B cell (primary cell): ENCODE results near the gene LXN. TPM values are rescaled to one million over a fixed set of nuclear protein-coding genes. Genes with fewer than 3 reads are reported as not detected.

Experiments used
- ATAC-seq: fragments of 200-7000 bp; cut with Tn5 transposase; one replicate; pipeline ENCODE4 v1.10.0; 2021; ENCODE audit warnings: low read depth, mild to moderate bottlenecking, moderate number of reproducible peaks, moderate library complexity
- CTCF ChIA-PET: fragments of 350-600 bp; sonication (Branson Sonifier 250); formaldehyde crosslinking; loops from one replicate; lab custom pipeline; 2021; ENCODE audit warnings: antibody characterized with exemption, inconsistent platforms; lab: Charles Lee
- POLR2A ChIA-PET: fragments of 350-600 bp; sonication (Branson Sonifier 250); formaldehyde crosslinking; loops from one replicate; lab custom pipeline; 2021; ENCODE audit warnings: antibody characterized with exemption; lab: Charles Lee
- DNase-seq: peaks from one replicate; pipeline ENCODE4 v3.0.0; 2013
- H2AFZ ChIP-seq: 2 replicates; pipeline ENCODE4 v1.6.1; 2012; ENCODE audit warnings: mild to moderate bottlenecking, low read depth, low read length; ENCODE audit not compliant: insufficient read depth, poor library complexity, severe bottlenecking
- H3K27ac ChIP-seq, 2 donors: 1 replicate in 1 of 2; 2 replicates in 1 of 2; pipeline ENCODE4 v1.5.1; 2012 to 2013; ENCODE audit warnings: low read length in 2 of 2, mild to moderate bottlenecking in 2 of 2, moderate library complexity in 1 of 2
- H3K27me3 ChIP-seq, 4 experiments: fragments of 200-600 bp in 1 of 4; sonication (generic) in 1 of 4; replicated peaks in 1 of 4; 1 replicate in 2 of 4; 2 replicates in 2 of 4; pipeline versions ENCODE4 v1.6.1 to v1.7.0; 2013 to 2016; ENCODE audit warnings: low read length in 3 of 4, mild to moderate bottlenecking in 2 of 4, mixed read lengths in 1 of 4, moderate library complexity in 1 of 4; ENCODE audit not compliant: insufficient read depth in 4 of 4, control insufficient read depth in 3 of 4; ENCODE audit errors: control extremely low read depth in 1 of 4
- H3K36me3 ChIP-seq, 2 experiments: replicated peaks in 1 of 2; 1 replicate in 1 of 2; 2 replicates in 1 of 2; pipeline versions ENCODE4 v1.6.1 to v1.7.1; 2013; ENCODE audit warnings: low read length in 1 of 2; ENCODE audit not compliant: insufficient read depth in 2 of 2, control insufficient read depth in 1 of 2; ENCODE audit errors: control extremely low read depth in 1 of 2, extremely low read depth in 1 of 2
- H3K4me1 ChIP-seq, 2 donors: fragments of 200-600 bp in 1 of 2; sonication (generic) in 1 of 2; 1 replicate in 1 of 2; 2 replicates in 1 of 2; pipeline versions ENCODE4 v1.5.1 to v1.6.1; 2013 to 2017; ENCODE audit warnings: low read length in 2 of 2; ENCODE audit not compliant: control insufficient read depth in 2 of 2, insufficient read depth in 2 of 2
- H3K4me2 ChIP-seq: replicated peaks from 2 replicates; pipeline ENCODE3; 2012; ENCODE audit warnings: mild to moderate bottlenecking, low read depth, low read length; ENCODE audit not compliant: poor library complexity, severe bottlenecking
- H3K4me3 ChIP-seq, 5 experiments: fragments of 200-600 bp in 1 of 5; sonication (generic) in 1 of 5; 1 replicate in 3 of 5; 2 replicates in 2 of 5; pipeline versions ENCODE4 v1.5.1 to v1.7.0; 2011 to 2016; ENCODE audit warnings: low read length in 4 of 5, mild to moderate bottlenecking in 4 of 5, low read depth in 2 of 5, control low read depth in 1 of 5, moderate library complexity in 1 of 5; ENCODE audit not compliant: insufficient read depth in 1 of 5; ENCODE audit errors: control extremely low read depth in 1 of 5, extremely low read depth in 1 of 5
- H3K79me2 ChIP-seq: fragments of 200-600 bp; sonication (generic); one replicate; pipeline ENCODE4 v1.6.0; 2016; ENCODE audit warnings: low read length; ENCODE audit not compliant: control insufficient read depth, insufficient read depth
- H3K9ac ChIP-seq: fragments of 200-600 bp; sonication (generic); 2 replicates; pipeline ENCODE4 v1.6.1; 2017; ENCODE audit warnings: mild to moderate bottlenecking, low read length, moderate library complexity
- H3K9me3 ChIP-seq, 3 donors: one replicate each; pipeline versions ENCODE4 v1.6.1 to v1.7.1; 2013; ENCODE audit warnings: low read length in 2 of 3; ENCODE audit not compliant: control insufficient read depth in 2 of 3, insufficient read depth in 1 of 3; ENCODE audit errors: control extremely low read depth in 1 of 3
- H4K20me1 ChIP-seq: 2 replicates; pipeline ENCODE4 v1.6.0; 2012; ENCODE audit warnings: mild to moderate bottlenecking, low read length; ENCODE audit not compliant: insufficient read depth, control insufficient read depth, poor library complexity, severe bottlenecking
- H3K27ac Mint-ChIP-seq: one replicate; pipeline ENCODE4 v1.8.0; 2021; ENCODE audit warnings: mixed read lengths
- H3K27me3 Mint-ChIP-seq: one replicate; pipeline ENCODE4 v1.8.0; 2021; ENCODE audit warnings: mixed read lengths
- H3K4me1 Mint-ChIP-seq: one replicate; pipeline ENCODE4 v1.8.0; 2021; ENCODE audit warnings: mixed read lengths
- H3K4me3 Mint-ChIP-seq: one replicate; pipeline ENCODE4 v1.8.0; 2021; ENCODE audit warnings: mixed read lengths
- H3K9me3 Mint-ChIP-seq: one replicate; pipeline ENCODE4 v1.8.0; 2022; ENCODE audit warnings: mixed read lengths; ENCODE audit not compliant: insufficient read depth
- CTCF ChIP-seq: fragments of 200-600 bp; IDR thresholded peaks from one replicate; pipeline ENCODE4 v1.8.0; 2022; ENCODE audit warnings: antibody characterized with exemption, mild to moderate bottlenecking
- EZH2 ChIP-seq: IDR thresholded peaks from 2 replicates; pipeline ENCODE4 v1.6.1; 2012; ENCODE audit warnings: borderline replicate concordance, low read depth, mild to moderate bottlenecking, moderate library complexity, low read length; ENCODE audit not compliant: insufficient read depth, poor library complexity, severe bottlenecking
- WGBS: methylation state at CpG from one replicate; pipeline ENCODE4 v1.1.5; 2013; ENCODE audit warnings: missing lambda C conversion rate; ENCODE audit not compliant: insufficient coverage; 5-methylcytosine and 5-hydroxymethylcytosine counted together
- intact Hi-C: fragments of 100-400 bp; cut with micrococcal nuclease; formaldehyde crosslinking; loops from one replicate; pipeline ENCODE4 v1.10.0; 2022
- polyA plus RNA-seq: library from polyadenylated mRNA; depleted of rRNA; stranded (reverse); fragments of >200 nt; gene quantifications from 2 replicates; pipeline ENCODE4 v1.2.3, GENCODE V29; 2012
- total RNA-seq, 2 donors: library from RNA; stranded (reverse); fragments of 120-200 nt in 1 of 2; gene quantifications; 1 replicate in 1 of 2; 2 replicates in 1 of 2; pipeline versions ENCODE4 v1.2.3 to v1.2.4, GENCODE V29; 2013 to 2022

The LXN gene
- total and polyA plus RNA-seq, 2 donors (not counting 1 experiment from before 2014, with no cell fraction given), result 3.2 to 5.1 TPM

- Histone ChIP-seq H3K4me3 (no peak overlapping the region), H3K79me2 (no peaks in the 10 kb centered on the region), H3K27me3 (no peaks in the 10 kb centered on the region), H2AFZ (no peak overlapping the region), H3K27ac (no peak overlapping the region), H3K9me3 (no peaks in the 10 kb centered on the region), H3K9ac (no peak overlapping the region), H3K36me3 (peaks cover 0 to 15% of the 10 kb centered on the region in 2 experiments), H4K20me1 (no peaks in the 10 kb centered on the region), H3K4me2 (no peak overlapping the region), H3K4me1 (no peaks in the 10 kb centered on the region)
- POLR2A ChIA-PET, result no interaction called here
- Mint-ChIP-seq H3K27me3 (no peaks in the 10 kb centered on the region), H3K27ac (no peak overlapping the region), H3K9me3 (no peaks in the 10 kb centered on the region), H3K4me1 (no peaks in the 10 kb centered on the region), H3K4me3 (no peak overlapping the region)
- 100% methylated on average over 2 of the region's 4 CpGs for WGBS
- ATAC-seq (no peak), DNase-seq (no peak)
- CTCF ChIA-PET, result no interaction called here
- intact Hi-C loops, result no loop called here
- no peak for TF ChIP-seq EZH2
- no peak for TF ChIP-seq CTCF
Measured at GRCh38 chr3:158701420-158702065, 29.1 kb upstream of the LXN start.

- H3K4me3 Mint-ChIP-seq, result no peak overlapping the region
- Histone ChIP-seq H3K36me3 (peaks cover 0 to 14% of the 10 kb centered on the region in 2 experiments), H3K27me3 (no peaks in the 10 kb centered on the region), H3K79me2 (no peaks in the 10 kb centered on the region), H4K20me1 (no peaks in the 10 kb centered on the region), H3K4me1 (no peaks in the 10 kb centered on the region), H3K4me3 (no peak overlapping the region), H3K27ac (no peak overlapping the region), H3K4me2 (no peak overlapping the region), H3K9me3 (no peaks in the 10 kb centered on the region), H3K9ac (no peak overlapping the region), H2AFZ (no peak overlapping the region)
- TF ChIP-seq CTCF, result no peak
- no peak for TF ChIP-seq EZH2
- POLR2A ChIA-PET, result no interaction called here
- CTCF ChIA-PET, result no interaction called here
- intact Hi-C loops, result no loop called here
- DNase-seq, result no peak
- H3K27ac Mint-ChIP-seq, result no peak overlapping the region
- H3K27me3 Mint-ChIP-seq, result no peaks in the 10 kb centered on the region
- no peak for ATAC-seq
- H3K4me1 Mint-ChIP-seq, result no peaks in the 10 kb centered on the region
- H3K9me3 Mint-ChIP-seq, result no peaks in the 10 kb centered on the region
Measured at GRCh38 chr3:158700559-158700958, 28.1 kb upstream of the LXN start.
